CD14-positive monocyte (primary cell): Measurements from ENCODE around the gene FBXO2. TPM values are rescaled to one million over a fixed set of nuclear protein-coding genes. Genes with fewer than 3 reads are reported as not detected.

Source experiments
- DNase-seq, 3 donors: peaks; one replicate each; pipeline ENCODE4 v3.0.0-alpha.2; 2011 to 2022
- H2AFZ ChIP-seq: 2 replicates; pipeline ENCODE4 v1.6.0; 2012; ENCODE audit warnings: mild to moderate bottlenecking, low read depth, low read length, inconsistent platforms; ENCODE audit not compliant: insufficient read depth, poor library complexity, severe bottlenecking
- H3K27ac ChIP-seq, 2 donors: 1 replicate in 1 of 2; 2 replicates in 1 of 2; pipeline ENCODE4 v1.5.1; 2012 to 2013; ENCODE audit warnings: low read length in 2 of 2, control low read depth in 1 of 2, inconsistent platforms in 1 of 2, low read depth in 1 of 2, mild to moderate bottlenecking in 1 of 2
- H3K27me3 ChIP-seq, 2 donors: one replicate each; pipeline versions ENCODE4 v1.6.0 to v1.6.1; 2011 to 2013; ENCODE audit warnings: low read length in 2 of 2; ENCODE audit not compliant: control insufficient read depth in 2 of 2, insufficient read depth in 2 of 2
- H3K36me3 ChIP-seq, 2 donors: replicated peaks in 1 of 2; 1 replicate in 1 of 2; 2 replicates in 1 of 2; pipeline versions ENCODE4 v1.5.1 to v1.6.1; 2012 to 2013; ENCODE audit warnings: low read length in 2 of 2, control low read depth in 1 of 2, inconsistent platforms in 1 of 2, mild to moderate bottlenecking in 1 of 2; ENCODE audit not compliant: insufficient read depth in 2 of 2, control insufficient read depth in 1 of 2
- H3K4me1 ChIP-seq, 2 donors: 1 replicate in 1 of 2; 2 replicates in 1 of 2; pipeline versions ENCODE4 v1.5.1 to v1.6.1; 2012 to 2013; ENCODE audit warnings: low read length in 2 of 2, control low read depth in 1 of 2, inconsistent platforms in 1 of 2, mild to moderate bottlenecking in 1 of 2, moderate library complexity in 1 of 2; ENCODE audit not compliant: insufficient read depth in 2 of 2, control insufficient read depth in 1 of 2
- H3K4me2 ChIP-seq: replicated peaks from 2 replicates; pipeline ENCODE3; 2012; ENCODE audit warnings: low read length, moderate library complexity, mild to moderate bottlenecking; ENCODE audit not compliant: poor library complexity, severe bottlenecking; ENCODE audit errors: extremely low read depth
- H3K4me3 ChIP-seq, 3 experiments: fragments of 200-600 bp in 1 of 3; sonication (generic) in 1 of 3; replicated peaks in 1 of 3; 1 replicate in 2 of 3; 2 replicates in 1 of 3; pipeline ENCODE4 v1.5.1; 2011 to 2013; ENCODE audit warnings: low read length in 3 of 3, mild to moderate bottlenecking in 3 of 3, control low read depth in 2 of 3, low read depth in 2 of 3, inconsistent platforms in 1 of 3, moderate library complexity in 1 of 3
- H3K79me2 ChIP-seq: 2 replicates; pipeline ENCODE4 v1.6.0; 2012; ENCODE audit warnings: mild to moderate bottlenecking, control low read depth, inconsistent platforms, low read length, moderate library complexity; ENCODE audit not compliant: insufficient read depth
- H3K9ac ChIP-seq: 2 replicates; pipeline ENCODE4 v1.6.0; 2017; ENCODE audit warnings: low read length, mild to moderate bottlenecking; ENCODE audit not compliant: insufficient read depth, poor library complexity, severe bottlenecking
- H3K9me3 ChIP-seq, 2 donors: replicated peaks in 1 of 2; 1 replicate in 1 of 2; 2 replicates in 1 of 2; pipeline versions ENCODE4 v1.5.1 to v1.6.1; 2012 to 2013; ENCODE audit warnings: low read length in 2 of 2, control low read depth in 1 of 2; ENCODE audit not compliant: control insufficient read depth in 1 of 2, insufficient read depth in 1 of 2
- H4K20me1 ChIP-seq: 2 replicates; pipeline ENCODE4 v1.6.0; 2012; ENCODE audit warnings: mild to moderate bottlenecking, low read length, control low read depth, moderate library complexity; ENCODE audit not compliant: insufficient read depth
- H3K27ac Mint-ChIP-seq, 7 donors: one replicate each; pipeline ENCODE4 v1.8.0; 2020; ENCODE audit warnings: mild to moderate bottlenecking in 7 of 7, mixed read lengths in 7 of 7, moderate library complexity in 6 of 7, inconsistent platforms in 2 of 7
- H3K27me3 Mint-ChIP-seq, 3 donors: one replicate each; pipeline ENCODE4 v1.8.0; 2021 to 2022; ENCODE audit warnings: low read depth in 3 of 3, mild to moderate bottlenecking in 3 of 3, mixed read lengths in 3 of 3, moderate library complexity in 3 of 3, inconsistent platforms in 1 of 3
- H3K36me3 Mint-ChIP-seq, 2 donors: one replicate each; pipeline ENCODE4 v1.8.0; 2020; ENCODE audit warnings: mixed read lengths in 2 of 2, inconsistent platforms in 1 of 2, mild to moderate bottlenecking in 1 of 2
- H3K4me1 Mint-ChIP-seq: one replicate; pipeline ENCODE4 v1.8.0; 2020; ENCODE audit warnings: mild to moderate bottlenecking, mixed read lengths
- H3K4me3 Mint-ChIP-seq, 2 donors: one replicate each; pipeline ENCODE4 v1.8.0; 2020; ENCODE audit warnings: mild to moderate bottlenecking in 2 of 2, mixed read lengths in 2 of 2, moderate library complexity in 1 of 2
- H3K9me3 Mint-ChIP-seq, 7 donors: one replicate each; pipeline ENCODE4 v1.8.0; 2020 to 2022; ENCODE audit warnings: mixed read lengths in 7 of 7, mild to moderate bottlenecking in 6 of 7, moderate library complexity in 6 of 7, inconsistent platforms in 2 of 7
- CTCF ChIP-seq: fragments of 200-600 bp; IDR thresholded peaks from one replicate; pipeline ENCODE4 v1.8.0; 2022; ENCODE audit warnings: antibody characterized with exemption, mild to moderate bottlenecking
- WGBS: methylation state at CpG from one replicate; pipeline ENCODE4 v1.1.5; 2013; ENCODE audit warnings: missing lambda C conversion rate; ENCODE audit not compliant: insufficient coverage; 5-methylcytosine and 5-hydroxymethylcytosine counted together
- intact Hi-C, 2 donors: fragments of 100-400 bp; cut with micrococcal nuclease; formaldehyde crosslinking; loops; one replicate each; pipeline versions ENCODE4 v1.15.0 to v1.15.1; 2023
- polyA plus RNA-seq, 3 donors: library from polyadenylated mRNA; depleted of rRNA in 1 of 3; unstranded in 2 of 3; stranded (reverse) in 1 of 3; fragments of 300-500 nt in 2 of 3; fragments of >200 nt in 1 of 3; fragmentation: Illumina TruSeq in 2 of 3; gene quantifications; 1 replicate in 2 of 3; 2 replicates in 1 of 3; pipeline ENCODE4 v1.2.3, GENCODE V29; 2012 to 2021

FBXO2 gene
- polyA plus RNA-seq, 3 donors = 0.08 TPM; not detected in 2

- no peak for TF ChIP-seq CTCF
- H3K27me3 ChIP-seq = no peaks in the 10 kb centered on the region
- Mint-ChIP-seq H3K36me3 (no peaks in the 10 kb centered on the region), H3K27ac (no peak overlapping the region), H3K4me1 (no peaks in the 10 kb centered on the region), H3K4me3 (no peak overlapping the region), H3K27me3 (peaks cover 1 to 10% (median 3%) of the 10 kb centered on the region in 3 donors), H3K9me3 (peaks cover 0 to 2% (median 0%) of the 10 kb centered on the region in 7 donors)
- H3K4me1 ChIP-seq = no peaks in the 10 kb centered on the region
- H3K27ac ChIP-seq = no peak overlapping the region
- H3K9me3 ChIP-seq = no peaks in the 10 kb centered on the region
- no peak overlapping the region for H2AFZ ChIP-seq
- 76% methylated on average over 4 of the region's 5 CpGs for WGBS
- H3K4me3 ChIP-seq = no peak overlapping the region
- no peak overlapping the region for H3K4me2 ChIP-seq
- no peak overlapping the region for H3K9ac ChIP-seq
- DNase-seq = no peak
- intact Hi-C loops = no loop called here
- no peaks in the 10 kb centered on the region for H4K20me1 ChIP-seq
- H3K79me2 ChIP-seq = no peaks in the 10 kb centered on the region
- no peaks in the 10 kb centered on the region for H3K36me3 ChIP-seq
These were observed 40.9 kb downstream of the FBXO2 start for GRCh38 chr1:11613347-11613746.

- H3K4me3 ChIP-seq = no peak overlapping the region
- Mint-ChIP-seq H3K36me3 (no peaks in the 10 kb centered on the region), H3K9me3 (peaks cover 0 to 2% (median 0%) of the 10 kb centered on the region in 7 donors), H3K4me1 (no peaks in the 10 kb centered on the region), H3K27me3 (peaks cover 5 to 10% (median 6%) of the 10 kb centered on the region in 3 donors), H3K4me3 (no peak overlapping the region), H3K27ac (no peak overlapping the region)
- H3K4me2 ChIP-seq = no peak overlapping the region
- no peaks in the 10 kb centered on the region for H3K9me3 ChIP-seq
- H3K36me3 ChIP-seq = no peaks in the 10 kb centered on the region
- H4K20me1 ChIP-seq = no peaks in the 10 kb centered on the region
- no peaks in the 10 kb centered on the region for H3K27me3 ChIP-seq
- H3K27ac ChIP-seq = no peak overlapping the region
- intact Hi-C loops = no loop called here
- no peak overlapping the region for H2AFZ ChIP-seq
- WGBS = 48% methylated on average over 6 of the region's 7 CpGs
- no peak for DNase-seq
- no peak overlapping the region for H3K9ac ChIP-seq
- H3K4me1 ChIP-seq = no peaks in the 10 kb centered on the region
- H3K79me2 ChIP-seq = no peaks in the 10 kb centered on the region
- TF ChIP-seq CTCF = no peak
These were observed 42.4 kb downstream of the FBXO2 start for GRCh38 chr1:11611638-11612327.
